Gastrocnemius medialis (tissue), 4 donors: ENCODE measurements around the gene CHERP.

ENCODE experiments used
- POLR2A ChIP-seq, 2 donors: fragments of 450-650 bp; IDR thresholded peaks; one replicate each; pipeline ENCODE4 v1.6.1; 2017; ENCODE audit warnings: antibody characterized with exemption in 2 of 2, mild to moderate bottlenecking in 2 of 2, moderate library complexity in 2 of 2
- TF ChIP-seq, protein P1 (sequence below), 5 experiments: fragments of 450-650 bp in 3 of 5; fragments of 200-600 bp in 2 of 5; sonication (generic) in 2 of 5; IDR thresholded peaks in 4 of 5; conservative IDR thresholded peaks in 1 of 5; 1 replicate in 4 of 5; 2 replicates in 1 of 5; pipeline ENCODE4 v1.5.1; 2016 to 2019; ENCODE audit warnings: antibody characterized with exemption in 5 of 5, mild to moderate bottlenecking in 3 of 5, moderate library complexity in 3 of 5

- TF ChIP-seq, protein P1, sequence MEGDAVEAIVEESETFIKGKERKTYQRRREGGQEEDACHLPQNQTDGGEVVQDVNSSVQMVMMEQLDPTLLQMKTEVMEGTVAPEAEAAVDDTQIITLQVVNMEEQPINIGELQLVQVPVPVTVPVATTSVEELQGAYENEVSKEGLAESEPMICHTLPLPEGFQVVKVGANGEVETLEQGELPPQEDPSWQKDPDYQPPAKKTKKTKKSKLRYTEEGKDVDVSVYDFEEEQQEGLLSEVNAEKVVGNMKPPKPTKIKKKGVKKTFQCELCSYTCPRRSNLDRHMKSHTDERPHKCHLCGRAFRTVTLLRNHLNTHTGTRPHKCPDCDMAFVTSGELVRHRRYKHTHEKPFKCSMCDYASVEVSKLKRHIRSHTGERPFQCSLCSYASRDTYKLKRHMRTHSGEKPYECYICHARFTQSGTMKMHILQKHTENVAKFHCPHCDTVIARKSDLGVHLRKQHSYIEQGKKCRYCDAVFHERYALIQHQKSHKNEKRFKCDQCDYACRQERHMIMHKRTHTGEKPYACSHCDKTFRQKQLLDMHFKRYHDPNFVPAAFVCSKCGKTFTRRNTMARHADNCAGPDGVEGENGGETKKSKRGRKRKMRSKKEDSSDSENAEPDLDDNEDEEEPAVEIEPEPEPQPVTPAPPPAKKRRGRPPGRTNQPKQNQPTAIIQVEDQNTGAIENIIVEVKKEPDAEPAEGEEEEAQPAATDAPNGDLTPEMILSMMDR (IDR thresholded peaks at IDR 0.05 in 4 of 5, conservative IDR thresholded peaks at IDR 0.05 in 1 of 5), result no peak
- TF ChIP-seq POLR2A (IDR thresholded peaks at IDR 0.05), result no peak
Measured at GRCh38 chr19:16520986-16521624, 21.1 kb downstream of the CHERP start.
